Measurements from ENCODE around the gene EXOC4. TPM values are rescaled to one million over a fixed set of nuclear protein-coding genes. Genes with fewer than 3 reads are reported as not detected.

EXOC4 gene
- total RNA-seq, 1 donor from 2014 or later = 94.0 TPM

DNA sequence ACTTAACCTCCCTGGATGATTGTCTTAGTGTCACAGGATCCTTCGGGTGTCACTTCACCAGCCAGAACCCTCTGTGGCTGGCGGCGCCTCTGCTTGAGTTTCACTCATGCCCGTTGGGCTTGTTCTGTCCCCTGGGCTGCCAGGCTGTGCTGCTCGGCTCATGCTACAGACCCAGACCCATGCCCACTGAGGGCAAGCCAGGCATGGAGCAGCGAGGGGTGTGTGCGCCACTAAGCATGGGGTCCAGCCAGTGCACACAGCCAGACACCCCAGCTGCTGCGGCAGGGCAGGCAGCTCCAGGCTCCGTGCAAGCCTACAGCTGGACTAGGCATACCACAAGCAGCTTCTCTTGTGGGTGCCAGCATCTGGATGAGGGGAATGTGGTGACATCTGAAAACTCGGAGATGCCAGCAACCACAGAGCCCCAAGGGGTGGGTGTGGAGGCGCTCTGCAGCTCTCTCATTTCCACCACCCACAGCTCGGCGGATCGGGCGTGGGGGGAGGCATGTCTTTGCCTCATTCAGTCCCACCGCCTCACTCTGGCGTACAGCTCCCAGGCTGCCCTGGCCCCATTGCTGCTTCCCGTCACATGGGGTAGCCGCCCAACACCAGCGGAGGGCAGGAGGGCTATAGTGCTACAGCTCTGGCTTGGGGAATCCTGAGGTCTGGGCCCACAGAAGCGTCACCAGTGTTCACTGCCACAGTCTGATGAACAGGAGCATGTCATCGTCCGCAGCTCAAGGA, 604.7 kb downstream of the EXOC4 start:
- Mint-ChIP-seq H3K4me1 (ENCODE audit: unreplicated experiment) (peaks cover 47% of the 10 kb centered on the region), H3K9me3 (ENCODE audit: unreplicated experiment) (no peaks in the 10 kb centered on the region), H3K27ac (ENCODE audit: unreplicated experiment) (no peak overlapping the region), H3K4me3 (ENCODE audit: unreplicated experiment) (no peak overlapping the region), H3K27me3 (ENCODE audit: unreplicated experiment) (peaks cover 5% of the 10 kb centered on the region), H3K36me3 (ENCODE audit: low read depth, unreplicated experiment) (peaks cover 3% of the 10 kb centered on the region)
- DNase-seq (ENCODE audit: low spot score) = no peak
- TF ChIP-seq, protein P1, sequence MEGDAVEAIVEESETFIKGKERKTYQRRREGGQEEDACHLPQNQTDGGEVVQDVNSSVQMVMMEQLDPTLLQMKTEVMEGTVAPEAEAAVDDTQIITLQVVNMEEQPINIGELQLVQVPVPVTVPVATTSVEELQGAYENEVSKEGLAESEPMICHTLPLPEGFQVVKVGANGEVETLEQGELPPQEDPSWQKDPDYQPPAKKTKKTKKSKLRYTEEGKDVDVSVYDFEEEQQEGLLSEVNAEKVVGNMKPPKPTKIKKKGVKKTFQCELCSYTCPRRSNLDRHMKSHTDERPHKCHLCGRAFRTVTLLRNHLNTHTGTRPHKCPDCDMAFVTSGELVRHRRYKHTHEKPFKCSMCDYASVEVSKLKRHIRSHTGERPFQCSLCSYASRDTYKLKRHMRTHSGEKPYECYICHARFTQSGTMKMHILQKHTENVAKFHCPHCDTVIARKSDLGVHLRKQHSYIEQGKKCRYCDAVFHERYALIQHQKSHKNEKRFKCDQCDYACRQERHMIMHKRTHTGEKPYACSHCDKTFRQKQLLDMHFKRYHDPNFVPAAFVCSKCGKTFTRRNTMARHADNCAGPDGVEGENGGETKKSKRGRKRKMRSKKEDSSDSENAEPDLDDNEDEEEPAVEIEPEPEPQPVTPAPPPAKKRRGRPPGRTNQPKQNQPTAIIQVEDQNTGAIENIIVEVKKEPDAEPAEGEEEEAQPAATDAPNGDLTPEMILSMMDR (IDR thresholded peaks at IDR 0.05; ENCODE audit: unreplicated experiment) = no peak

DNA sequence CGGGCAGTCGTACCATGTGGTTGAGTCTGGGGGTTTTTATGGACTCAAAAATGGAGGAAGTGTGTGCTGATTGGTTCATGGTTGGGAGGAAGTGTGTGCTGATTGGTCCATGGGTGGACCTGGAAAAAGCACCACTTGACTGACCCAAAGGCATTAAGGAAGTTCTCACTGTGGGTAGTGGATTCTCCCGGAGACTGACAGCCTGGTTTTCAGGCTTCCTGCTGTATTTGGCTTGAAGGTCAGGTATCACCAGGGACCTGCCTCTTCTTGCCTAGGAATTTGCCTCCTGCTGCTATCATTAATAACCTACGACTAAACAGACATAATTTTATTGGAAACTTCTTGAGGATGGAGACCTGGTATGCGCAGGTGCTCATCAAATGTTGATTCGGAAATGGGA, 605.4 kb downstream of the EXOC4 start:
- H3K4me1 Mint-ChIP-seq (ENCODE audit: unreplicated experiment) = peaks cover 44% of the 10 kb centered on the region
- TF ChIP-seq, protein P1 (IDR thresholded peaks at IDR 0.05; ENCODE audit: unreplicated experiment) = no peak
- H3K27ac Mint-ChIP-seq (ENCODE audit: unreplicated experiment) = no peak overlapping the region
- H3K4me3 Mint-ChIP-seq (ENCODE audit: unreplicated experiment) = no peak overlapping the region
- no peaks in the 10 kb centered on the region for H3K9me3 Mint-ChIP-seq (ENCODE audit: unreplicated experiment)
- H3K27me3 Mint-ChIP-seq (ENCODE audit: unreplicated experiment) = peaks cover 3% of the 10 kb centered on the region
- DNase-seq (ENCODE audit: low spot score) = no peak
- peaks cover under 1% of the 10 kb centered on the region for H3K36me3 Mint-ChIP-seq (ENCODE audit: low read depth, unreplicated experiment)

DNA sequence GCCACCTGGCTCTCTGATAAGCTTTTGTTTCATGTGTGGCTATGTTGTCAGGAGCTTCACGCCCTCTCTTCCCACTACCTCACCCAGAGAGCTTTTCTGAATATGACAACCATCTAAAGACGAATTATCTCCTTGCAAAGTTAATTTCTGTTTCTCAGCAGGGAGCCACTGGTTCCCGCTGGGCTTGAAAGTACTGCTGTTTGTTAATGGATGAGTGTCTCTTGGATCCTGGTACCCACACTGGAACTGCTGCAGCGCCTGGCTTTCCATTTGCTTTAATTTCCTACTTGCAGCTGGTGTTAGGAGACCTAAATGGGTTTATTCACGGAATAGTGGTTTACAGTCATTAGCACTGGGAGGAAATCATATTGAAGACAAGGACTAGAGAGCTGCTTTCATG, 606.4 kb downstream of the EXOC4 start:
- TF ChIP-seq, protein P1 (IDR thresholded peaks at IDR 0.05; ENCODE audit: unreplicated experiment) = no peak
- no peak overlapping the region for H3K27ac Mint-ChIP-seq (ENCODE audit: unreplicated experiment)
- no peaks in the 10 kb centered on the region for H3K9me3 Mint-ChIP-seq (ENCODE audit: unreplicated experiment)
- no peaks in the 10 kb centered on the region for H3K36me3 Mint-ChIP-seq (ENCODE audit: low read depth, unreplicated experiment)
- peaks cover 44% of the 10 kb centered on the region for H3K4me1 Mint-ChIP-seq (ENCODE audit: unreplicated experiment)
- peaks cover 2% of the 10 kb centered on the region for H3K27me3 Mint-ChIP-seq (ENCODE audit: unreplicated experiment)
- no peak overlapping the region for H3K4me3 Mint-ChIP-seq (ENCODE audit: unreplicated experiment)
- no peak for DNase-seq (ENCODE audit: low spot score)

DNA sequence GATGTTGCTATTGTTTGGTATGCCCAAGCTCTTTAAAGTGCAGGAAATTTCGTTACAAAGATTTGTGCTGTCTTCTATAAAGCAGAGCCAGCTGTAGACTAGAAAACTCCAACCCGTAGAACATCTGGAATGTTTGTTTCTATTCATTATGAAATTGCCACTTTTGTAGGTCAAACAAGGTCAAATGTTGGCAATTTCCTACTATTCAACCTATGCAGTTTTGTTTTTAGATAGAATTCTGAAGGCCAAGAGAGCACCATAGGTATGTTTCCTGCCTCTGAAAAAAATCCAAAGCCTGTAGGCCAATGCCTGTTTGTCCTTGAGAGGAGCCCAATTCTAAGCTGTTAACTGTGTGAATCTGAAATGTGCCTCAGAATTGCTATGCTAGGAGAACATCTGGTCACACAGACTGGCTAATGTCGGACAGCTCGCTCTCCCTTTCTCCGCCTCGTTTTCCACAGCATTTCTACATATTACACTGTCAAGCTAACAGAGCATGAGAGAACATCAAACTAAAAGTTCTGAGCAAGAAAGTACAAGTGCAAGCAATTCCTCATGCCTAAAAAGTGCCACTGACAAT, 607.1 kb downstream of the EXOC4 start:
- no peaks in the 10 kb centered on the region for H3K9me3 Mint-ChIP-seq (ENCODE audit: unreplicated experiment)
- no peak for DNase-seq (ENCODE audit: low spot score)
- TF ChIP-seq, protein P1 (IDR thresholded peaks at IDR 0.05; ENCODE audit: unreplicated experiment) = no peak
- peaks cover 46% of the 10 kb centered on the region for H3K4me1 Mint-ChIP-seq (ENCODE audit: unreplicated experiment)
- H3K27me3 Mint-ChIP-seq (ENCODE audit: unreplicated experiment) = peaks cover 2% of the 10 kb centered on the region
- H3K27ac Mint-ChIP-seq (ENCODE audit: unreplicated experiment) = no peak overlapping the region
- no peak overlapping the region for H3K4me3 Mint-ChIP-seq (ENCODE audit: unreplicated experiment)
- H3K36me3 Mint-ChIP-seq (ENCODE audit: low read depth, unreplicated experiment) = no peaks in the 10 kb centered on the region
